Epithelial cell of proximal tubule (primary cell): ENCODE results near the gene CIITA. TPM values are rescaled to one million over a fixed set of nuclear protein-coding genes. Genes with fewer than 3 reads are reported as not detected.

Source experiments
- DNase-seq: peaks from one replicate; pipeline ENCODE4 v3.0.0-alpha.2; 2011; ENCODE audit warnings: low read depth
- H3K4me3 ChIP-seq: 2 replicates; pipeline ENCODE4 v1.5.1; 2011; ENCODE audit warnings: low read depth, mild to moderate bottlenecking, low read length
- CTCF ChIP-seq: conservative IDR thresholded peaks from 2 replicates; pipeline ENCODE4 v1.5.1; 2012; ENCODE audit warnings: low read depth, mild to moderate bottlenecking, low read length
- total RNA-seq: library from RNA; depleted of rRNA; stranded (reverse); fragments of >200 nt; gene quantifications from 2 replicates; pipeline ENCODE4 v1.2.3, GENCODE V29; 2015

CIITA gene
- total RNA-seq, 1 donor from 2014 or later = not detected

GRCh38 chr16:10834130-10834529 is 42.9 kb upstream of the CIITA start:
- H3K4me3 ChIP-seq = no peak overlapping the region
- no peak for TF ChIP-seq CTCF
- no peak for DNase-seq

GRCh38 chr16:10834766-10835165 is 42.2 kb upstream of the CIITA start:
- no peak for TF ChIP-seq CTCF
- no peak overlapping the region for H3K4me3 ChIP-seq
- DNase-seq = no peak

GRCh38 chr16:10835281-10835931 is 41.6 kb upstream of the CIITA start:
- no peak for TF ChIP-seq CTCF
- DNase-seq = no peak
- H3K4me3 ChIP-seq = no peak overlapping the region

- no peak for DNase-seq
- no peak for TF ChIP-seq CTCF
- no peak overlapping the region for H3K4me3 ChIP-seq
These were observed 40.7 kb upstream of the CIITA start for GRCh38 chr16:10836174-10836853.

GRCh38 chr16:10838621-10839278 is 38.3 kb upstream of the CIITA start:
- TF ChIP-seq CTCF = no peak
- no peak for DNase-seq
- H3K4me3 ChIP-seq = no peak overlapping the region

- TF ChIP-seq CTCF = no peak
- no peak overlapping the region for H3K4me3 ChIP-seq
These were observed 37.7 kb upstream of the CIITA start for GRCh38 chr16:10839279-10839666.

More at GRCh38 chr16:10839279-10839666, 37.7 kb upstream of the CIITA start:
- DNase-seq = no peak
